Kasumi-1 (cell line): ENCODE data around the gene ESRRB.

Experiments used
- DNase-seq, 2 experiments: peaks; one replicate each; lab custom pipeline; 2025; lab: John Stamatoyannopoulos, UW

Gene ESRRB

DNA sequence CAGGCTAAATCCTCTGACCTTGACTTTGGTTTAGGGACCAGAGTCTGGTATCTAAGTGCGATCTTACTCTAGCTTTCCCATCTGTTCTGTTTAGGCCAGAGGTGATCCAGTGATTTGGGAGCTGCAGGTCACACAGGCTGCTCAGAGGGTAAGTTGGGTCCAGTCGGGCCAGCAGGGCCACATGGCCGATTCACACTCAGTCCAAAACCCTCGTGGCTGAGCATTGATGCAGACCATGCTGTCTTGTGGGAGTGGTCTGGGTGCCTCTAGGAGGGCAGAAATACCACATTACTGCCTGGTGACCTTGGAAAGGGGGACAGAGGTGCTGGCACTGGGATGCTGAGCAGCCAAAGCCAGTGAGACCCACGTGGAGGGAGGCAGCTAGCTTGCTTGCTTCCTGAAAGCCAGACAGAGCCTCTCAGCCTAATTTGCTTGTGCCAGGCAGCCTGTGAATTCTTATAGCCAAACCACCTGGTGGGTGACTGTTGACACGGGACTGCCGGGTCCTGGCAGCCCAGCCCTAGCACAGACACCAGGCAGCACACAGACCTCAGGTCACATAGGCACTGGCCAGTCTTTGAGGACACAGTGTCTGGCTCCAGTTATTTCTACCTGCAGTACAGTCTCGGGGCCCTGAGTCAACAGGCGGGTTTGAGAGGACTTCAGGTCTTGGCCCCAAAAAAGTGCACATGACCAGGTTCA is 31.7 kb downstream of the ESRRB start:
- no peak for DNase-seq

DNA sequence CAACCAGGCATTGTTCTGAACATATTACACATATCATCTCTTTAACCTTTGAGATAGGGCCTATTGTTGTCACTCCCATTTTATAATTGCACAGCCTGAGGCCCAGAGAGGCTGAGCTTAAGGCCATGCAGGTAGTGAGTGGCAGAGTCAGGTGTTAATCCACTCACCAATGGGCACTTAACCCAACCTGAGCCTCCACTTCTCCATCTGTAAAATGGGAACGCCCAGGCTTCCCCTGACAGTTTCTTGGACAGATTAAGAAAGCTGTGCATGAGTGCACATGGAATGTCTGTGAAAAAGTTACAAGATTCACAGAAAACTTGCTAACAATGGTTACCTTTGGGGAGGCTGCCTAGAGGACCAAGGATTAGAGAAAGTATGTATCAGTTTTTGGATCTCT is 32.9 kb downstream of the ESRRB start:
- no peak for DNase-seq

DNA sequence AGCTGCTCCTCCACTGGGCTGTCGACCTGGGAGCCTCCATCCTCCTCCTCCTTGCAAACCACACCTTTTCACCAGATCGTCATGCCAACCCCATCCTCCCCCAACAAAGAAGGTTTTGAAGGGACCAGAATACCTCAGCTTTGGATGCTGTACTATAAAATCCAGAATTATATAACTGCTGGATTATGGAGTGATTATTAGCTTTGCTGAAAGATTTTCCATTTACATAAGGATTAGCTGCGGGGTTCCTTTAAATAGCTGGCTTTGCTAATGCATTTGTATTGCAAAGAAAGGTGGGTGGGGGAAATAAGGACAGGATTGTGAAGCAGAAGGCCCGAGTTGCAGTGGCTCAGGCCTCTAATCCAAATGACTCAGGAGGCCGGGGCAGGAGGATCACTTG is 36.6 kb downstream of the ESRRB start:
- no peak for DNase-seq

DNA sequence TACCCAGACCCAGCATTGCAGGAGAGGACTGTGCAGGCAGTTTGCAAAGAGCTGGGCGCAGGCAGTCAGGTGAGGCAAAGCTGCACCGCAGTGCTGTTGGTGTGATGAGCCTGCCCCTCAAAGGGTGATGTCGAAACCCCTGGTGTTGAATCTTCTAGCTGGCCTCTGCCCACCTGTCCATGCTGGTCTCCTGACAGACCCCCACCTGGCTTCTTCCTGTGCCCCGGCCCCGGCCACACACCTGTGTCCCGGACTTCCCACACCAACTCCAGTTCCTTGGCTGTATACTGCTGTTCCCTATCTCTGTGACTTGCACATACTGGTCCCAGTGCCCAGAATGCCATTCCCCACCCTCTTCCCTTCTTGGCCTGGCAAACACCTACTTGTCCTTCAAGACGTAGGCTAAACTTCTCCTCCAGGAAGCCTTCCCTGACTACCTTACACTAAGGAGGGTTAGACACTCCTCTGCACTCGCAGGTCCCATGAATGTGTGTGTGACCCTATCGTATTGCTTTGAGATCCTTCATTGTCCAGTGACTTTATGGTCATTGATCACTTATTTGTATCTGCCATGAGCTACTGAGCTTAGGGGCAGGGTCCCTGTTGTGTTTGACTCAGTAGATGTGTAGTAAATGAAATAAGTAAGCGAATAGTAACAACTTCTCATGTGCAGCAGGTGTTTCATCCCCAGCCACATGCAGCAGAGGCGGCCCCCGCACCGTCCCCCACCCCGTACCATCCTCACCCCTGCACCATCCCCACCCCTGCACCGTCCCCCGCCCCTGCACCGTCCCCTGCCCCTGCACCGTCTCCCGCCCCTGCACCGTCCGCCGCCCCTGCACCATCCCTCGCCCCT is 37.4 kb downstream of the ESRRB start:
- no peak for DNase-seq

DNA sequence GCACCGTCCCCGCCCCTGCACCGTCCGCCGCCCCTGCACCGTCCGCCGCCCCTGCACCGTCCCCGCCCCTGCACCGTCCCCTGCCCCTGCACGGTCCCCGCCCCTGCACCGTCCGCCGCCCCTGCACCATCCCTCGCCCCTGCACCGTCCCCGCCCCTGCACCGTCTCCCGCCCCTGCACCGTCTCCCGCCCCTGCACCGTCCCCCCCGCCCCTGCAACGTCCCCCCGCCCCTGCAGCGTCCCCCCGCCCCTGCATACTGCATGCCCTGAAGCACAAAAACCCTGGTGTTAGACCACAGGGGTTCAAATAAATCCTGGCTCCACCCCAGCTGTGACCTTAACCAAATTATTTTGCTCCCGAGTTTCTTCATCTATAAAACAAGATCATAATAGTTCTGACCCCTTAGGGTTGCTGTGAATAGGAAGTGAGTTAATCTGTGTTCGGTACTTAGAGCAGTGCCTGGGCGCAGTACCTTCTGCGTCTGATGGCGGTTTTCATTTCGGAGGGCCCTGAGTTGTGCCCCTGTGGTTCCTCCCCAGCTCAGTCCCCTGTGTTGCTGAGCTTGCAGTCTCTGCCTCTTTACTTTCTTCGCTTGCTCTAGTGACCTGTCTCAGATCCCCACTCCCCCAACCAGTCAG is 38.1 kb downstream of the ESRRB start:
- DNase-seq = no peak

DNA sequence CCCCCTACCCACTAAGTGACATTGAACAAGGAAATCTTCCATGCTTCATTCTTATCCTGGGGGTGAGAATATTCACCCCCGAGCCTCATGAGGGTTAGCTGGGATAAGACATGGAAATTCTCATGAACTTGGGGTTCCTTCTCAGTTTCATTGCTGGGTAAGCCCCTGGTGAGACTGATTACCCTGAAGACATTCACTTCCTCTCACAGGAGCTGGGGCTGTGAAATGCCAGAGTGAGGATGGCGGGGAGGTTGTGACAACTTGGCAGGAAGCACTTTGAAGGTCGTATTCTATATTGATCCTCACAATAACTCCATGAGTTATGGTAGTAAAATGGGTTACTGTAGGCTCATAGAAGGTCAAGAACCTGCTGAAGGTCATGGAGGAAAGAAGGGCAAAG is 43.5 kb downstream of the ESRRB start:
- no peak for DNase-seq

DNA sequence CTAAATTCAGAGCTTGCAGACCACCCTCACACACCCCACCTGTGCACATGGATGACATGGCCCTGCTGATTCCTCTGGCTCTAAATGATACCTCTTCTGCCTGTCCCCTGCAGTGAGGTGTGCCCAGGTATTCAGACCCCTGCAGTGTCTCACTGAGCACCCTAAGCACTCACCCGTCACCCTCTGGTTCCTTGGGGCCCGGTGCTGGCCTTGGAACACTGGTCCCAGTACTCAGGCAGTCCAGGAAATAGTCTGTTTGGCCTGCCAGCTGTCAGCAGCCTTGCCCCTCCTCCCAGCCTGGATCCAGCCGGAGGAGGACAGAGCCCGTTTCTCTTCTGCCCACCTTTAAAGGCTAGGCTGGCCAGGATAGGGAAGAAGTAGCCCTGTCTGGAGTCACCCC is 44.9 kb downstream of the ESRRB start:
- no peak for DNase-seq

DNA sequence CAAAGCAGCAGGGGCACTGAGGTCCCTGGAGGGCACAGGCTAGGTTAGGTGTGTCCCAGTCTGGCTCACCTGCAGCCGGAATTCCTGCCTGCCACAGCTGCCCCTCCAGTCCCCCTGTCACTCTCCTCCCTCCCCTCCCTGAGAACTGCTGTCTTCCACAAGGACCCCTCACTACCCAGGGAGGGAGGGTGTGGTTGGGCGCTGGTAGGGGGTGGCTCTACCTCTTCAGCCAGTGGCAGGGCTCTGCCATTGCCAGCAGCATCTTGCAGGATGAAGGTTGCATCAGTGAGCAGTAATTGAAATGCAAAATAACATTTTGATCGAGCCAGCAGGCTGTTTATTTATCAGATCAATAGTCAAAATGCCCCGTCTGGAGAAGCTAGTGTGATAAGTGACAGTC is 45.7 kb downstream of the ESRRB start:
- DNase-seq = no peak

DNA sequence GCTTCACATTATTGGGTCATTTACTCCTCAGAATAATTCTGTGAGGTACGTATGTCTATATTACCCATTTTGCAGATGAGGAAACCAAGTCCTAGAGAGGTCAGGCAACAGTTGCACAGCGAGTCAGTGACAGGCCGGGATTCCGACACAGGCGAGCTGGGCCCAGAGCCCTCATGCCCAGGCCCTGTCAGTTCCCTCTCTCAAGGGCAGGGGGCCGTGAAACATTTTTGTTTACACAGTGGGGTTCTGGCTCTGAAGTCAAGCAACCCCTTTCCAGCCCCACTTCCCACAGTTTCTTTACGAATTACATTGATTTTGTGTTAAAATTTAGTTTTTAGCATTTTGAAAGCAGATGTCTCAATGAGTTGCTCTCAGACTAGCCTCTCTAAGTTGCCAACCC is 46.7 kb downstream of the ESRRB start:
- no peak for DNase-seq

DNA sequence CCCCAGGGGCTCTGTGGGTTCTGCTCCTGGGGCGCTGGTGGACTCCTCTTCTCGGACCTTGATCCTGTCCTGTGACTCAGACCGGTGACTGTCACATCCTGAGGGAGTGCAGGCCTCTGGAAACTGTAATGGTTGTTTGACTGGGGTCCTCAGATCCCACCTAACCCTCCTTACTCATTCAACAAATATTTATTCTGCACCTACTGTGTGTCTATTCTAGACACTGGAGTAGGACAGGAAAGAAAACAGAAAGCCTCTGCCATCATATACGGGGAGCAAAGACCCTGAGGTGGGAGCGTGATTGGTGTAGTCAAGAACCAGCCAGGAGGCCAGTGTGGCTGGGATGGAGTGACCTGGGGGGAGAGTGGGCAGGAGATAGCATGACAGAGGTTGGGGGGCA is 47.6 kb downstream of the ESRRB start:
- DNase-seq = no peak

DNA sequence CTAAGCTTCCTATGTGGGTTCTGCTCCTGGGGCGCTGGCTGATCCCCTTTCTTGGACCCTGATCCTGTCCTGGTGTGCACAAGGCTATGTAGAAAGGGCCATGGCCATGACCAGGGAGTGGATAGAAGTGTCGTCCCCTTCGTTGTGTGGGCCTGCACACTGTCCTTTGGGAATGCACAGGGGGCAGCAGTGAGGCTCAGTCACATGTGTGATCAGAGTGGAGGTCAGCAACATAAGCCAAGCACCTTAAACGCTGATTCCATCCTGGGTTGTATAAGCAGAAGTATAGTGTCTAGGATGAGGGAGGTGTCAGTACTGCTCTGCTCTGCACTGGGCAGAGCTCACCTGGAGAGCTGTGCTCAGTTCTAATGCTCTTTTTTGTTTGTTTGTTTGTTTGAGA is 48.4 kb downstream of the ESRRB start:
- no peak for DNase-seq

DNA sequence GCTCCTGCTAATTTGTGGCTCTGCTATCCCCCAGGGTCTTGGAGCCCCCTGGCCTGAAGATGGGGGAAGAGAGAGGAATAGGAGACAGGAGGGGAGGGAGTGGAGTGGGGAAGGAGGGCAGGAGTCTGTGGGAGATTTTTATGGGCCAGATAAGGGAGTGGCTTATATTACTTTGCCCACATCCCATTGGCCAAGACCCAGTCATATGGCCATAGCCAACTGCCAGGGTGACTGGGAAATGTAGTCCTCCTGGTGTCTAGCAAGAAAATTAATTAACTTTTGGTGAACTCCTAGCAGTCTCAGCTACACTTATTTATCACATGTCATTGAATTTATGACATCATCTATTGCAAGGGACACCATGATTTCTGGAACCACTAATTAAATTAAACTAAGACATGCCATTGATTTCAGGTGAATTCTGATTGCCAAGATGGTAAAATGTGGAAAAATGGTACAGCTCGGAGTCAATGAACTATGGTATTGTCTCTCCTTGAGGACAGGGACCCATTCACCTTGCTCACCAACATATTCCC is 50.3 kb downstream of the ESRRB start:
- DNase-seq = no peak

DNA sequence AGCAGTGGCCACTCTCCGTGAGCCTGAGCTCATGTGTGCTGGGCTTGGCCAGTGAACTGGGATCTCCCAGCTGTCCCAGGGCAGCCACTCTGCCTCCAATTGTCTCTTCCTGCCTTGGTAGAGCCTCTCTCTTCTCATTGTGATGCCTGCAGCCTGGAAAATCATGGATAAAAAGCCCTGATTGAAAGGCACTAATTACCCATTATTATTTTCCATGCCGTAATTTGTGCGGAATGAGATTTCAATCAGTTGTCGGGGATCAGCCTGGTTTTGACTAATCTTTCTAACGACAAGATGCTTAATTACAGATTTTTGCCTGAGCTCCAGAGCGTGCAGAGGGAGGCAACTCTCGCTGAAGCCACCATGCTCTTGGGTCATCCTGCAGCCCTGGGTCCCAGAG is 52.7 kb downstream of the ESRRB start:
- DNase-seq = no peak

DNA sequence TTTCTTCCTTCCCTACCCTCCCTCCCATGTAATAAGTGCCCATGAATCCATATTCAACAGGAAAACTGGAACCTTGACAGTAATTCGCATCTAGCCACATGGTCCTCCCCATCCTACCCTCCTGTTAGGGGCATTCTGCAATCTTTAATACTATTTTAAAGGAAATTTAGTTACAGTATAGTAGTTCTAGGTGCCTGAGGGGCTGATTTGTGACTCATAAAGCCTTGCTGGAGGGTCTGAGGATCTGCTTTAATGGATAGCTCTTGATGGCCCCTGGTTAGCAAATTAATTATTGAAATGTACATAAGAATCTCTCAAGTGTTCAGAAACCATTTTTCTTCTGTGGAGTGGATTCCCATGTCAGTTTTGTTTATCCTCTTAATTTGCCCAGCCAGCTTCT is 54.1 kb downstream of the ESRRB start:
- DNase-seq = no peak

DNA sequence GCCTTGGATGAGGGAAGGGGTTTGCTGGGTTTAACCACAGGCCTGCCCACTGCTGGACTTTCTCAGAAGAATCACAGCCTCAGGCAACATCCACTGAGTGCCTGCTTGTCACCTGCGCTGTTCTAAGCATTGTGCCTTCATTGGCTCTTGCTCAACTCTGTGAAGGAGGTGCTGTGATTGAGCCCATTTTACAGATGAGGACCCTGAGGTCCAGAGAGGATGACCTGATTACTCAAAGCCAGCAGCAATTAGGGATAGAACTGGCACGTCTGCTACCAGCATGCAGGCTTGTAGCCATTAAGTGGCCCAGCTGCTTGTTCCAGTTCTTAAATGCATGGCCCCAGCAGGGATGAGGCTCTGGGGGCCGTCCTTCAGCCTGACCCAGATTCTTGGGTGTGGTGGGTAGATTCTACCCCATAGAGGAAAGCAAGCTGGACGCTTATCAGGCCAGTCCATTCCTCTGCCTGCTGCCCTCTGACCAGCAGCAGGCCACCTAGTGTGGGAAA is 54.6 kb downstream of the ESRRB start:
- DNase-seq = no peak

DNA sequence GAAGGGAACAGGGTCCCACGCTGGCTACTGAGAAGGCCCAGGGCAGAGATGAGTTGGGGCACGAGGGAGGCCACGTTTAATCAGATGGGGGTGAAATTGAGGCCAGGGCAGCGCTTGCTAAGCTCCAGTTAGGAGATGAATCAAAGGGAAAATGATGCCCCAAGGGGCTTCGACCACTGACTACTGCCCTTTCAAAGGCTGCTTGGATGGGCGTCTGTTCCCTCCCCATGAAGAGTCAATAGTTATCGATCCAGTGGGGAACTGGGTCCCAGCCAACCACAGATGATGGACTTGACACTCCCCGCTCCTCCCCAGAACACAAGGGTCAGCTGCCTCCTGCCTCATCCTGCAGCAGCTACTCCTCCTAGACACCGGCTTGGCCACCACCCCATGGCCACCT is 55.6 kb downstream of the ESRRB start:
- no peak for DNase-seq

DNA sequence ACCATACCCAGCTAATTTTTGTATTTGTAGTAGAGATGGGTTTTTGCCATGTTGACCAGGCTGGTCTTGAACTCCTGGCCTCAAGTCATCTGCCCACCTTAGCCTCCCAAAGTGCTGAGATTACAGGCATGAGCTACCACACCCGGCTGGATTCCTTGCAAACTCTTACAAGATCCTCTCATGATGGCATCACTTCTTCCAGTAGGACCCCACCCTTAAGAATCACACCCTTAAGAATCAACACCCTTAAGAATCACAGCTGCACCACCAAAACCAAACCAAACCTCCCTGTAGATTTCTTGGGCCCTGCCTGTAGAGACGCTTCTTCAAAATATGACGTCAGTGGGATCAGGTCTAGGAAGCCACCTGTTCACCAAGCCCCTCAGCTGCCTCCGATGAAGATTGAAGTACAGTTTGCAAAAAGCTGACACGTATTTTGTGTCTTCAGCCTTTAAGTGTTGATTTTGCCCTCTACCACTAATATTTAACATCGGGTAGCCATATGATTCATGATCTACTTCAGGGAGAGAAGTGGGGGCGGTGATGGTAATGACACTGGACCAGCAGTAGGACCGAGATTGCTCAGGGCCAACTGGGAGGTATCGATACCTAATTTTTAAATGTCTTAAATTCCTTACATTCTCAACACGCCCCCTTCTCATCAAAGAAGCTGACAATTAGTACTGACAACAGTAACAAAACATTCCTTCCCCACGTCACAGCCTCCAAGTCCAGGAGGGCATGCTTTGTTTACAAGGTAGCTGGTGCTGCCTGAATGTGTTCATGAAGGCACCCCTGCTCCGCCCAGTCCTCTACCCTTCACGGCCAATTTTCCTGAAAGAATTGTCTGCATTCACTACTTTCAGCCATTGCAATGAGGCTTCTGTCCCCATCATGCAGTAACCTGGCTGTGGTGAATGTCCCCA is 57.2 kb downstream of the ESRRB start:
- no peak for DNase-seq

DNA sequence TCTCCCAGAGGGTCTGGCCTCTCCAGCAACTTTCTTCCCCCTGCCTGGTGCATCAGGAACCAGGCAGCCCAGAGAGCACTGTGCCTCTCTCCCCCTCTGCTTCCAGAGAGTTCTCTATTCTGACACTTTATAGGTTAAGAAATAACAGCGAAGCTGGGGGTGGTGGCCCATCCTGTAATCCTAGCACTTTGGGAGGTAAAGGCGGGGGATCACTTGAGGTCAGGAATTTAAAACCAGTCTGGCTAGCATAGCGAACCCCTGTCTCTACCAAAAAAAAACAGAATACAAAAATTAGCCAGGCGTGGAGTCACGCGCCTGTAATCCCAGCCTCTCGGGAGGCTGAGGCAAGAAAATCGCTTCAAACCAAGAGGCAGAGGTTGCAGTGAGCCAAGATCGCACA is 58.3 kb downstream of the ESRRB start:
- DNase-seq = no peak

DNA sequence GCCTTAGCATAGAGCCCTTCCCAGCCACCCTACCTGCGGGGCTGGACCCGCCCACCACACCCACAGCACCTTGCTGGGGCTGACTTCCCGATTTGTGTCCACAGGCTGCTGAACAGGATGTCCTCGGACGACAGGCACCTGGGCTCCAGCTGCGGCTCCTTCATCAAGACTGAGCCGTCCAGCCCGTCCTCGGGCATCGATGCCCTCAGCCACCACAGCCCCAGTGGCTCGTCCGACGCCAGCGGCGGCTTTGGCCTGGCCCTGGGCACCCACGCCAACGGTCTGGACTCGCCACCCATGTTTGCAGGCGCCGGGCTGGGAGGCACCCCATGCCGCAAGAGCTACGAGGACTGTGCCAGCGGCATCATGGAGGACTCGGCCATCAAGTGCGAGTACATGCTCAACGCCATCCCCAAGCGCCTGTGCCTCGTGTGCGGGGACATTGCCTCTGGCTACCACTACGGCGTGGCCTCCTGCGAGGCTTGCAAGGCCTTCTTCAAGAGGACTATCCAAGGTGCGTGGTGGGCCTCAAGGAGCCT is 63.4 kb downstream of the ESRRB start:
- no peak for DNase-seq

DNA sequence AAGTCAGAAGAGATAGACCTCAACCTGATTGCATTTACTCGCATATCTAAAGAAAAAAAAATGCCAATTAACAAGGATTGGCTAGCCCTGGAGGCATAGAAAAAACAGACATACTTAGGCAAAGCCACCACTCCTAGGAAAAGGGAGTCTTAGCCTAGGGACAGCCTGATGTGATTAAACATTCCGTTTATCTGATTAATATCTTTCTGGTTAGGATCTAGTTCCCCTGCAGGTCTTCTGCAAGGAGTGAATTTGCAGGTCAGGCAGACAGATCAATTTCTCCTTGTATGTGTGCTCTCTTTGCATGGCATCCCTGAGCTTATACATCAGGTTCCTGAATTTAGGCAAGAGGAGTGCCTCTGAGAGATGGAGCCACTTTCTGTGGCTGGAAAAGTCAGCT is 70.5 kb downstream of the ESRRB start:
- DNase-seq = no peak

DNA sequence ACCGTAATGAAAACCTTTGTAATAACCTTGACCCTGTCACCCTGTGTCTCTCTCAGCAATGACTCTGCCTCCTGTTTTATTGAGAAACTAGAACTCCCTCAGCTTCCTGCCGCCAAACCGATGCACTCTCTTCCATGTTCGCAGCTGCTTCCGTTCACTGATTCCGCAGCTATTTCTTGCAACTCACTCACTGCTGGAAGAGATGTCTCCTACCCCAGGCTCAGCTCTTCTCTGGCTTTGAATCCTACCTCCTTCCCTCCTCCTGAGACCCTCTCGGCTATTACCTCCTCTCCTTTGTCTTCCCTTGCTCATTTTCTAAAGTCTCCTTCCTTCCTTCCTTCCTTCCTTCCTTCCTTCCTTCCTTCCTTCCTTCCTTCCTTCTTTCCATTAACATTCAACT is 71.0 kb downstream of the ESRRB start:
- peak; percentile 61 to 73 for DNase-seq
